T-helper 9 cell (primary cell): ENCODE measurements around the gene TRIM62.

Experiments used
- DNase-seq: peaks from one replicate; pipeline ENCODE4 v3.0.0-alpha.2; 2020
- total RNA-seq, 2 donors: gene quantifications; one replicate each; lab custom pipeline; 2026; lab: John Stamatoyannopoulos, UW

The TRIM62 gene
- 20.6 to 23.9 reads per million in 2 donors for total RNA-seq

GRCh38 chr1:33181921-33182341 lies at the start of gene TRIM62:
Gene TRIM62, minus strand, starts transcription at chr1:33182043. Its CDS starts 611 bp downstream, at chr1:33181432.
- peak; percentile 72 for DNase-seq

GRCh38 chr1:33231166-33231565 lies 49.3 kb upstream of the TRIM62 start:
- DNase-seq = no peak

- DNase-seq = no peak
Observed at GRCh38 chr1:33228935-33229487, 47.2 kb upstream of the TRIM62 start.

- DNase-seq = no peak
Observed at GRCh38 chr1:33225586-33225985, 43.7 kb upstream of the TRIM62 start.

- DNase-seq = no peak
Observed at GRCh38 chr1:33224166-33224707, 42.4 kb upstream of the TRIM62 start.

- no peak for DNase-seq
Observed at GRCh38 chr1:33222381-33222780, 40.5 kb upstream of the TRIM62 start.

GRCh38 chr1:33221385-33221758 lies 39.5 kb upstream of the TRIM62 start:
- DNase-seq = no peak

DNA sequence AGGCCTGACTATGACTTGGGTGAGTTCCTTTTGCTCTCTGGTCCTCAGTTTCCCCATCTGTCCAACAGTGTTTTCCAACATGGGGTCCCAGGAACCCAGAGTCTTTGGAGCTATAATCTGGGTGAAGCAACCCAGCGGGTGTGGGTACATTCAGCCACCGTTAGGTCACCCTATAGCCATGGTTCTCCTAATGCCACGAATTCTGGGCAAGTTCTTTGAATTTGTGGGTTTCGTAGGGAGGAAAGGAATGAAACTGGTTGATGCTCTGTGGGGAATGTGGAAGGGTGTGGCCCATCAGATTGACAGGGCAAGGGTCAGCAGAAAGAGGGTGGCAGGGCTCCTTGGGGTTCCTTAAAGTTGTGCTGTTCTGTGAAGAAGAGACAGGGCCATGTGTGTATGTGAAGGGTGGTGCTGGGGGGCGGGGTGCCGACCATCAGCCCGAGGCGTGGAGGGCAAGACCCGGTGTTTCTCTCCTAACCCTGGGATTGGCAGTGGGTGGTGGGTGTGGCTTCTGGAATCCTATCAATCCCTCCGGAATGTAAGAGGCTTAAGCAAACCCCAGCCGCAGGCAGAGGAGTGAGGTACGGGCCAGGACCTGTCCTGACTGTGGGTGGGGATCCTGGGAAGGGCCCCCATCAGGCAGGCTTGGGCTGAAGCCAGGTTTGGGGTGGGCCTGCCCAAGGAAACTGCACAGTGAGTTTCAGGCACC lies 39.0 kb upstream of the TRIM62 start:
- no peak for DNase-seq

GRCh38 chr1:33219886-33220661 lies 38.2 kb upstream of the TRIM62 start:
- DNase-seq = no peak

- no peak for DNase-seq
Observed at GRCh38 chr1:33211972-33212371, 30.1 kb upstream of the TRIM62 start.

- DNase-seq = no peak
Observed at GRCh38 chr1:33206340-33206739, 24.5 kb upstream of the TRIM62 start.

DNA sequence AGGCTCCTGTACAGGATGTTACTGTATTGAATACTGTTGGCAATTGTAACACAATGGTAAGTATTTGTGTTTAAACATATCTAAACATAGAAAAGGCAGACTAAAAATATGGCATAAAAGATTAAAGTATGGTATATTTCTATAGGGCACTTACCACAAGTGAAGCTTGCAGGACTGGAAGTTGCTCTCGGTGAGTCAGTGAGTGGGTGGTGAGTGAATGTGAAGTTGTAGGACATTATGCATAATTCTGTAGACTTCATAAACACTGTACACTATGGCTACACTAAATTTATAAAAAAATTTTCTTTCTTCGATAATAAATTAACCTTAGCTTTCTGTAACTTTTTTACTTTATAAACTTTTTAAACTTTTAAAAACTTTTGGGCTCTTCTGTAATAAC lies 13.7 kb upstream of the TRIM62 start:
- no peak for DNase-seq

DNA sequence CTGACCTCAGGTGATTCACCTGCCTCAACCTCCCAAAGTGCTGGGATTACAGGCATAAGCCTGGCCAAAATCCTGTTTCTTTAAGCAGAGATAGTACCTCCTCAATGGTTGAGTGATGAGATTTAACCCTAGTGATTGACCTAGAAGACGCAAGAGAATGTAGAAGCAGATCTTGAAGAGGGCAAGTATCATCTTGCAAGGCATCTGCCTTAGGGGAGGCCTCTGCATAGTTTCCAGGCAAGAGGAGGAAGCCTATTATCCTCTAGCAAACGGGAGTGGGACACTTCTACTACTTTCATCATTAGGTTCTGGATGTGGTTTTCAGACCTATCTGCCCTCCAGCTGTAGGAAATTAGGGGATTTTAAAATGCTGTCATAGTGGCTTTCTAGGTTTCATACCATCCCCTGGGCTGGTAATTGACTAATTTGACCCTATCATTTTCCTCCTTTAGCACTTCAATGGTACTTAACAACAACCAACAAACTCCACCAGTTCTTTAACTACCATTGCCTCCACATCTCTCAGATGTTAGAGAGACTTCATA lies 10.0 kb upstream of the TRIM62 start:
- no peak for DNase-seq

GRCh38 chr1:33190701-33191100 lies 8.9 kb upstream of the TRIM62 start:
- no peak for DNase-seq

DNA sequence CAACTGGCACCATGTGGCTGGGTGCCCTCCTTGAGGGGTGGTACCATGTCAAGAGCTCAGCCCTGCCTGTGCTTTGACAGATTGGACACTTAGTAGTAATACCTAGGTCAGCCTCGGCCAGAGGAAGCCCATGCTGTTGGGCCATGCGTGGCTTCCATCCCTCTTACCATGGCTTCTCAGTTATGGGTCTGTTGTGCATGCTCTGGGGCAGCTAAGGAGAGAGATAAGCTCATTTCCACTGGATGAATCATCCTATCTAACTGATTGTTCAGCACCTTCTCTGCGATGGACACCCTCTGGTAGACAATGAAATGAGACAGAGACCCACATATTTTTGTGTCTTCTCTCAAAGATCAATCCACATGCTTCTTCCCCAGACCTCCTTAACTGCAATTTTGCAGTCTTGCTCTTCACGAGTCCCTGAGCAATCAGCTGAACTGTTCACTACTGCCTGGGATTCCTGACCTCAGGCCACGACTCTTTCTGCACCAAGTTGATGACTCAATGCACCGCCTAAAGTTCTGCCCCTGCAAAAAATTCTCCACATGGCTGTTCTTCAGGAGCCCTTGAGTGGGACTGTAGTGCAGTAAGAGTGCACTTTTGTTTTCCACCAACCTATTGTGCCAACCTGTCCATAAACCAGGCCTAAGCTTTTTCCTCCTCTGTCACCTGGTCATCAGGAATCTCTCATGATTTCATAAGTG lies 6.9 kb upstream of the TRIM62 start:
- DNase-seq = no peak

DNA sequence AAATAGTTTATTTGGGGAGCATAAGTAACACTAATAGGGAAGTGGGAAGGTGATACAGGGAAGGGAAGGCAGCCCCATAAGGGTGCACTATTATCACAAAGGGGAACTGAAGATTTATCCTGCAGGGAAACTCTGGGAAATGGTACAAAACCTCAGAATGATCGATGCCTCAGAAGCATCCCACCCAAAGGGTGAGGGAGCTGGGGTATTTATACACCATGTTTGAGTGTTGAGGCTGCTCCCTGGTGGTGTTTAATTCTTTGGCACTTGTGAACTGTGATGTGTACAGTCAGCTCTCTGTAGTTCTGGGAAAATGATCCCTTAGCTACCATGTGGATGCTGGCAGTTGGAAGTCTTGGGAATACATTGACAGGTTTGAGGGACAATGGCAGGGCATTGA lies 5.1 kb upstream of the TRIM62 start:
- no peak for DNase-seq

GRCh38 chr1:33185541-33185940 lies 3.7 kb upstream of the TRIM62 start:
- no peak for DNase-seq

GRCh38 chr1:33183306-33183705 lies 1.5 kb upstream of the TRIM62 start:
- no peak for DNase-seq

- DNase-seq = no peak
Observed at GRCh38 chr1:33182896-33183295, 1.1 kb upstream of the TRIM62 start.

DNA sequence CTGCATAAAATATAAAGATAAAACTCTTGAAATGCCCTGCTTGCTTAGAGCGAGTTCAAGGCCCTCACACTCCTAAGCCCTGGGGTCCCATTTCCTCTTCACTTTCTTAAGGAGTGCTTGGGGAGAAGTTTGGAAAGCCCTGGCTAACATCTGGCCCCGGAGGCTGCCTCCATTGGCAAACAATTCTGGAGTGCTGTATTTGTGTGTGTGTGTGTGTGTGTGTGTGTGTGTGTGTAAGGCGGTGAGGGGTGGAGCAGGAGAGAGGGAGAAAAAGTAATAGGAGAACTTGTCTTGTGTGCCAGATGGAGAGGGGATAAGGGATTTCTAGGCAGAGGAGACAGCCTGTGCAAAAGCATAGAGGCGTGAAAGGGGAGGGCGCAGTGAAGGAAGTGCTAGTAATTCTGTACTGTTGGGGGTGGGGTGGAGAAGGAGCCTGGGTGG lies 578 bp upstream of the TRIM62 start:
- DNase-seq = no peak

GRCh38 chr1:33180911-33181890 lies 642 bp downstream of the TRIM62 start:
- peak; percentile 72 for DNase-seq
